HepG2 (cell line): ENCODE results near the gene HMGN4. TPM values are rescaled to one million over a fixed set of nuclear protein-coding genes. Genes with fewer than 3 reads are reported as not detected.

ENCODE experiments used
- ARHGAP35 ChIP-seq: sonication (generic); formaldehyde crosslinking; IDR thresholded peaks from 2 replicates; pipeline ENCODE4 v1.9.0; 2022; ENCODE audit warnings: mild to moderate bottlenecking, inconsistent platforms, moderate library complexity, missing genetic modification reagents, borderline replicate concordance
- ATF1 ChIP-seq: IDR thresholded peaks from 2 replicates; pipeline ENCODE4 v1.6.1; 2016; ENCODE audit warnings: mild to moderate bottlenecking, control low read depth
- CC2D1A ChIP-seq: sonication (generic); formaldehyde crosslinking; IDR thresholded peaks from 2 replicates; pipeline ENCODE4 v1.8.1; 2023; ENCODE audit warnings: mild to moderate bottlenecking, missing genetic modification reagents
- FOSL2 ChIP-seq: sonication (generic); formaldehyde crosslinking; IDR thresholded peaks from 2 replicates; pipeline ENCODE4 v1.4.0; 2020; ENCODE audit warnings: missing genetic modification reagents
- GLI4 ChIP-seq: sonication (generic); formaldehyde crosslinking; IDR thresholded peaks from 2 replicates; pipeline ENCODE4 v1.5.1; 2020; ENCODE audit warnings: missing genetic modification reagents, mild to moderate bottlenecking, moderate library complexity, borderline replicate concordance
- GTF3A ChIP-seq: sonication (generic); formaldehyde crosslinking; conservative IDR thresholded peaks from 2 replicates; pipeline ENCODE4 v1.4.0; 2020; ENCODE audit warnings: mild to moderate bottlenecking, missing genetic modification reagents
- HIVEP1 ChIP-seq: sonication (generic); formaldehyde crosslinking; IDR thresholded peaks from 2 replicates; pipeline ENCODE4 v1.4.0; 2020; ENCODE audit warnings: mild to moderate bottlenecking, missing genetic modification reagents
- HMG20A ChIP-seq: IDR thresholded peaks from 2 replicates; pipeline ENCODE4 v1.6.1; 2016; ENCODE audit warnings: borderline replicate concordance
- HMGA1 ChIP-seq: sonication (generic); formaldehyde crosslinking; conservative IDR thresholded peaks from 2 replicates; pipeline ENCODE4 v1.4.0; 2020; ENCODE audit warnings: missing genetic modification reagents
- JUN ChIP-seq: sonication (generic); formaldehyde crosslinking; IDR thresholded peaks from 2 replicates; pipeline ENCODE4 v1.4.0; 2020; ENCODE audit warnings: mild to moderate bottlenecking, missing genetic modification reagents
- MIXL1 ChIP-seq: IDR thresholded peaks from 2 replicates; pipeline ENCODE4 v1.6.1; 2016
- MTA3 ChIP-seq: sonication (generic); formaldehyde crosslinking; IDR thresholded peaks from 2 replicates; pipeline ENCODE4 v1.4.0; 2020; ENCODE audit warnings: missing genetic modification reagents
- MXI1 ChIP-seq: IDR thresholded peaks from 3 replicates; pipeline ENCODE4 v1.6.1; 2012; ENCODE audit warnings: low read depth, low read length, inconsistent platforms, borderline replicate concordance
- RCOR2 ChIP-seq: IDR thresholded peaks from 2 replicates; pipeline ENCODE4 v1.6.1; 2016; ENCODE audit warnings: missing biosample characterization, missing genetic modification reagents
- SMAD3 ChIP-seq: sonication (generic); formaldehyde crosslinking; IDR thresholded peaks from 2 replicates; pipeline ENCODE4 v1.4.0; 2020; ENCODE audit warnings: missing genetic modification reagents
- SMARCC2 ChIP-seq: fragments of 450-650 bp; IDR thresholded peaks from 2 replicates; pipeline ENCODE4 v1.6.1; 2017; ENCODE audit warnings: antibody characterized with exemption, mild to moderate bottlenecking
- SMYD3 ChIP-seq: sonication (generic); formaldehyde crosslinking; IDR thresholded peaks from 2 replicates; pipeline ENCODE4 v1.8.1; 2023; ENCODE audit warnings: mild to moderate bottlenecking, missing genetic modification reagents
- SRSF4 ChIP-seq: fragments of 200-400 bp; formaldehyde crosslinking; IDR thresholded peaks from one replicate; pipeline ENCODE4 v1.6.1; 2018; ENCODE audit warnings: mild to moderate bottlenecking, low read depth, low read length, moderate library complexity; ENCODE audit not compliant: poor library complexity, severe bottlenecking
- TEAD2 ChIP-seq: sonication (generic); formaldehyde crosslinking; IDR thresholded peaks from 2 replicates; pipeline ENCODE4 v1.9.0; 2021; ENCODE audit warnings: missing genetic modification reagents
- TOE1 ChIP-seq: sonication (generic); formaldehyde crosslinking; IDR thresholded peaks from 2 replicates; pipeline ENCODE4 v1.4.0; 2020; ENCODE audit warnings: mild to moderate bottlenecking, missing genetic modification reagents
- ZBTB21 ChIP-seq: sonication (generic); formaldehyde crosslinking; IDR thresholded peaks from 2 replicates; pipeline ENCODE4 v1.4.0; 2020; ENCODE audit warnings: missing genetic modification reagents
- ZKSCAN8 ChIP-seq: IDR thresholded peaks from 2 replicates; pipeline ENCODE4 v1.6.1; 2016; ENCODE audit warnings: borderline replicate concordance, missing genetic modification reagents, missing compliant biosample characterization
- ZMAT5 ChIP-seq: sonication (generic); formaldehyde crosslinking; IDR thresholded peaks from 2 replicates; pipeline ENCODE4 v1.5.0; 2020; ENCODE audit warnings: mild to moderate bottlenecking, low read depth, missing genetic modification reagents, borderline replicate concordance
- ZNF253 ChIP-seq: sonication (generic); formaldehyde crosslinking; IDR thresholded peaks from 2 replicates; pipeline ENCODE4 v1.8.0; 2022; ENCODE audit warnings: mild to moderate bottlenecking, missing genetic modification reagents, borderline replicate concordance
- ZSCAN29 ChIP-seq: sonication (generic); formaldehyde crosslinking; conservative IDR thresholded peaks from 2 replicates; pipeline ENCODE4 v1.4.0; 2020; ENCODE audit warnings: mild to moderate bottlenecking, missing genetic modification reagents
- ZSCAN31 ChIP-seq: sonication (generic); formaldehyde crosslinking; IDR thresholded peaks from 2 replicates; pipeline ENCODE4 v1.5.0; 2020; ENCODE audit warnings: low read depth, mild to moderate bottlenecking, missing genetic modification reagents
- ZUFSP ChIP-seq: sonication (generic); formaldehyde crosslinking; IDR thresholded peaks from 2 replicates; pipeline ENCODE4 v1.9.0; 2021; ENCODE audit warnings: missing genetic modification reagents, mild to moderate bottlenecking, borderline replicate concordance
- ZZZ3 ChIP-seq: sonication (generic); formaldehyde crosslinking; IDR thresholded peaks from 2 replicates; pipeline ENCODE4 v1.4.0; 2020; ENCODE audit warnings: missing genetic modification reagents, mild to moderate bottlenecking, borderline replicate concordance
- polyA plus RNA-seq, 8 experiments: library from polyadenylated mRNA; depleted of rRNA in 3 of 8; stranded (reverse) in 7 of 8; unstranded in 1 of 8; fragments of >200 nt; fragmentation: Illumina TruSeq in 4 of 8; extraction: Trizol in 4 of 8; gene quantifications; 2 replicates each; pipeline versions ENCODE4 v1.2.1 to v1.2.3, GENCODE V29; 2011 to 2016; ENCODE audit warnings: low read depth in 4 of 8, missing spikeins in 1 of 8, mixed read lengths in 1 of 8; ENCODE audit not compliant: insufficient read depth in 1 of 8
- total RNA-seq, 5 experiments: library from RNA; depleted of rRNA; stranded (reverse); fragments of >200 nt; fragmentation: Illumina TruSeq; extraction: Trizol; gene quantifications; 2 replicates each; pipeline ENCODE4 v1.2.3, GENCODE V29; 2016; ENCODE audit warnings: low read depth in 1 of 5
- TF ChIP-seq, protein P1 (sequence below): IDR thresholded peaks from 2 replicates; pipeline ENCODE4 v1.6.1; 2016; ENCODE audit warnings: mild to moderate bottlenecking

The HMGN4 gene
- total and polyA plus RNA-seq, 2 of the 13 experiments (the other 11 are each of a cell fraction or from before 2014, with no cell fraction given) = 39.9 to 52.1 TPM

DNA sequence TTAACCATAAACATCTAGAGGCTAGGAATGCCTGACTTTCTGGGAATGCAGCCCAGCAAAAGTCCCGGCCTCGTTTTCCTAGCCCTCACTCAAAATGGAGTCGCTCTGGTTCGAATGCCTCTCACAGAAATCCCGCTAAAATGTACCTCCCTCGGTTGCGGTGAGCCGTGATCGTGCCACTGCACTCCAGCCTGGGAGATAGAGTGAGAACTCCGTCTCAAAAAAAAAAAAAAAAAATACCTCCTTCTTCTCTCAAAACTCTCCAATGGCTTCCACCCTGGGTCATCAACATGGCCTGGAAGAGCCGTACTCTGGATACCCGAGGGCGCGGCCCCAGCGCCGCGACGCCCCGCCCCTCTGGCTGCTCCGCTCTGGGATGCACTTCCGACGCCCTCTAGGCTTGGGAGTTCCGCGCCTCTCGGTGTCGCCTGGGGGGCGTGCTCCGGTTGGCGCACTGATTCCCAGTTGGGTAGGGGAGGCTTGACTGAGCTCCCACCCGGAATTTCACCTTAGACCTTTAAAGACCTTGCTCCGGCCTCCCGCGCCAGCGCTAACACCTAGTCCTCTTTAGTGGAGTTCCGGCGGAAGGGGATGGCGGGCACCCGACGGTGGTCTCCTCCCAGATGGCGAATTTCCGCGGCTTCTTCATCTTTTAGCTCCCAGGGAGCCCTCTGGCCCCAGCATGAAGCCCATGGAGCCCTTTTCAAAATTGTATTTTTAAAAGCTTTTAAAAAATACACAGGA, 12.3 kb downstream of the HMGN4 start (continued):
- TF ChIP-seq ZNF253 (CRISPR knock-in tag) (no peak), HMG20A (CRISPR knock-in tag) (0 out of 2 replicates have a peak, but pooled peaks have one; percentile 45), HMGA1 (CRISPR knock-in tag) (no peak), SMARCC2 (no peak), SMYD3 (CRISPR knock-in tag) (no peak), GLI4 (CRISPR knock-in tag) (no peak), ZMAT5 (CRISPR knock-in tag) (no peak), RCOR2 (CRISPR knock-in tag) (peak; percentile 36; the same call in 1 of the 2 replicates), FOSL2 (CRISPR knock-in tag) (peak; percentile 46), ZKSCAN8 (CRISPR knock-in tag) (no peak; the same call in 1 of the 2 replicates), SMAD3 (CRISPR knock-in tag) (no peak), JUN (CRISPR knock-in tag) (no peak), MXI1 (peak; percentile 60; the same call in 1 of the 3 replicates), ZSCAN29 (CRISPR knock-in tag) (peak; percentile 81), GTF3A (CRISPR knock-in tag) (no peak), TOE1 (CRISPR knock-in tag) (no peak; the same call in 1 of the 2 replicates), ARHGAP35 (no peak), ZBTB21 (CRISPR knock-in tag) (no peak), MTA3 (CRISPR knock-in tag) (no peak), SRSF4 (no peak), ZZZ3 (CRISPR knock-in tag) (no peak), ZSCAN31 (peak; percentile 72), MIXL1 (CRISPR knock-in tag) (no peak), TEAD2 (CRISPR knock-in tag) (no peak), CC2D1A (CRISPR knock-in tag) (no peak), HIVEP1 (CRISPR knock-in tag) (peak; percentile 36; the same call in 1 of the 2 replicates), ZUFSP (CRISPR knock-in tag) (no peak), ATF1 (CRISPR knock-in tag) (0 out of 2 replicates have a peak, but pooled peaks have one; percentile 51)
- TF ChIP-seq, protein P1, sequence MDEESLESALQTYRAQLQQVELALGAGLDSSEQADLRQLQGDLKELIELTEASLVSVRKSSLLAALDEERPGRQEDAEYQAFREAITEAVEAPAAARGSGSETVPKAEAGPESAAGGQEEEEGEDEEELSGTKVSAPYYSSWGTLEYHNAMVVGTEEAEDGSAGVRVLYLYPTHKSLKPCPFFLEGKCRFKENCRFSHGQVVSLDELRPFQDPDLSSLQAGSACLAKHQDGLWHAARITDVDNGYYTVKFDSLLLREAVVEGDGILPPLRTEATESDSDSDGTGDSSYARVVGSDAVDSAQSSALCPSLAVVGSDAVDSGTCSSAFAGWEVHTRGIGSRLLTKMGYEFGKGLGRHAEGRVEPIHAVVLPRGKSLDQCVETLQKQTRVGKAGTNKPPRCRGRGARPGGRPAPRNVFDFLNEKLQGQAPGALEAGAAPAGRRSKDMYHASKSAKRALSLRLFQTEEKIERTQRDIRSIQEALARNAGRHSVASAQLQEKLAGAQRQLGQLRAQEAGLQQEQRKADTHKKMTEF = peak; percentile 82; the same call in 1 of the 2 replicates
